Effector memory CD4-positive, alpha-beta T cell (primary cell): ENCODE results near the gene CSN2.

Experiments used
- DNase-seq, 3 donors: peaks; one replicate each; pipeline ENCODE4 v3.0.0-alpha.2; 2020
- H3K27ac ChIP-seq: 2 replicates; pipeline ENCODE4 v1.7.0; 2013; ENCODE audit warnings: mild to moderate bottlenecking, low read length, moderate library complexity; ENCODE audit not compliant: insufficient read depth, poor library complexity, severe bottlenecking
- H3K27me3 ChIP-seq: replicated peaks from 2 replicates; pipeline ENCODE4 v1.7.0; 2013; ENCODE audit warnings: mild to moderate bottlenecking, low read length; ENCODE audit not compliant: insufficient read depth, control insufficient read depth, poor library complexity, severe bottlenecking
- H3K36me3 ChIP-seq: 2 replicates; pipeline ENCODE4 v1.7.0; 2013; ENCODE audit warnings: mild to moderate bottlenecking, low read length, moderate library complexity; ENCODE audit not compliant: control insufficient read depth, insufficient read depth
- H3K4me1 ChIP-seq: 2 replicates; pipeline ENCODE4 v1.7.0; 2013; ENCODE audit warnings: low read length, mild to moderate bottlenecking; ENCODE audit not compliant: control insufficient read depth, insufficient read depth, poor library complexity, severe bottlenecking
- H3K4me3 ChIP-seq: 2 replicates; pipeline ENCODE4 v1.7.0; 2013; ENCODE audit warnings: low read length, low read depth, mild to moderate bottlenecking; ENCODE audit not compliant: insufficient read depth, poor library complexity, severe bottlenecking
- H3K9me3 ChIP-seq: 2 replicates; pipeline ENCODE4 v1.7.0; 2013; ENCODE audit warnings: mild to moderate bottlenecking, low read length, moderate library complexity; ENCODE audit not compliant: control insufficient read depth

Gene CSN2

GRCh38 chr4:69910016-69910782, 55.3 kb downstream of the CSN2 start:
- Histone ChIP-seq H3K27me3 (no peaks in the 10 kb centered on the region), H3K4me3 (no peak overlapping the region), H3K27ac (no peak overlapping the region), H3K36me3 (no peaks in the 10 kb centered on the region), H3K9me3 (no peaks in the 10 kb centered on the region), H3K4me1 (no peaks in the 10 kb centered on the region)
- DNase-seq: no peak

GRCh38 chr4:69909195-69909594, 56.3 kb downstream of the CSN2 start:
- Histone ChIP-seq H3K27me3 (no peaks in the 10 kb centered on the region), H3K4me3 (no peak overlapping the region), H3K4me1 (no peaks in the 10 kb centered on the region), H3K27ac (no peak overlapping the region), H3K9me3 (no peaks in the 10 kb centered on the region), H3K36me3 (no peaks in the 10 kb centered on the region)
- no peak for DNase-seq

- DNase-seq: no peak
- Histone ChIP-seq H3K4me1 (no peaks in the 10 kb centered on the region), H3K27me3 (no peaks in the 10 kb centered on the region)
Observed at GRCh38 chr4:69907151-69907550, 58.4 kb downstream of the CSN2 start.

More at GRCh38 chr4:69907151-69907550, 58.4 kb downstream of the CSN2 start:
- Histone ChIP-seq H3K4me3 (no peak overlapping the region), H3K9me3 (no peaks in the 10 kb centered on the region), H3K27ac (no peak overlapping the region), H3K36me3 (no peaks in the 10 kb centered on the region)
